K562 (cell line): ENCODE data around the gene RBFOX1. TPM values are rescaled to one million over a fixed set of nuclear protein-coding genes. Genes with fewer than 3 reads are reported as not detected.

Experiments used
- ATAC-seq: fragments of 200-7000 bp; cut with Tn5 transposase; 3 replicates; pipeline ENCODE4 v1.9.1; 2020; ENCODE audit warnings: moderate library complexity
- BruUV-seq: library from RNA; stranded (reverse); fragments of 400-500 nt; replicated peaks from 2 replicates; lab custom pipeline; 2021; lab: Mats Ljungman, UMichigan
- CTCF ChIA-PET: fragments of 300-600 bp; formaldehyde crosslinking; extraction: SDS; loops from one replicate; lab custom pipeline; 2021; ENCODE audit warnings: low intra/inter-chr PET ratio; lab: Yijun Ruan, JAX
- POLR2A ChIA-PET: fragments of 300-600, 350-650 bp; sonication (Branson Sonifier 250); formaldehyde crosslinking; extraction: SDS; loops from one replicate; lab custom pipeline; 2021; ENCODE audit warnings: antibody characterized with exemption, inconsistent platforms; lab: Yijun Ruan, JAX
- DNase-seq, 4 experiments: peaks; one replicate each; pipeline versions ENCODE4 v3.0.0 to v3.0.0-alpha.2; 2011 to 2018; ENCODE audit warnings: low spot score in 3 of 4, mixed read lengths in 3 of 4; ENCODE audit errors: extremely low read depth in 1 of 4
- FAIRE-seq: peaks from 2 replicates; lab custom pipeline; 2011; peaks lifted over from hg19 to GRCh38; lab: Jason Lieb, UNC
- H2AFZ ChIP-seq: 2 replicates; pipeline ENCODE4 v1.6.0; 2011; ENCODE audit warnings: low read depth, low read length, control low read depth, inconsistent platforms
- H3K27ac ChIP-seq: fragments of 200-600 bp; 3 replicates; pipeline ENCODE4 v1.8.0; 2011; ENCODE audit warnings: low read depth, mild to moderate bottlenecking, control low read depth, inconsistent platforms, low read length, moderate library complexity, mixed read lengths; ENCODE audit errors: extremely low read depth
- H3K27me3 ChIP-seq, 2 experiments: fragments of 300-600 bp in 1 of 2; 2 replicates in 1 of 2; 3 replicates in 1 of 2; pipeline versions ENCODE4 v1.6.0 to v1.8.0; 2011; ENCODE audit warnings: inconsistent platforms in 2 of 2, low read length in 2 of 2, mild to moderate bottlenecking in 1 of 2, mixed read lengths in 1 of 2, moderate library complexity in 1 of 2; ENCODE audit not compliant: control insufficient read depth in 2 of 2, insufficient read depth in 2 of 2
- H3K36me3 ChIP-seq: fragments of 300-600 bp; 3 replicates; pipeline ENCODE4 v1.8.0; 2011; ENCODE audit warnings: mild to moderate bottlenecking, low read length, inconsistent platforms; ENCODE audit not compliant: control insufficient read depth, insufficient read depth
- H3K4me1 ChIP-seq, 2 experiments: fragments of 200-600 bp in 1 of 2; replicated peaks in 1 of 2; 2 replicates in 1 of 2; 3 replicates in 1 of 2; pipeline versions ENCODE4 v1.5.1 to v1.8.0; 2011; ENCODE audit warnings: inconsistent platforms in 2 of 2, low read length in 2 of 2, mild to moderate bottlenecking in 1 of 2, mixed read lengths in 1 of 2, moderate library complexity in 1 of 2; ENCODE audit not compliant: control insufficient read depth in 2 of 2, insufficient read depth in 2 of 2
- H3K4me2 ChIP-seq: 2 replicates; pipeline ENCODE4 v1.6.1; 2011; ENCODE audit warnings: low read length, control low read depth, inconsistent platforms, mixed read lengths; ENCODE audit not compliant: insufficient read depth
- H3K4me3 ChIP-seq: fragments of 200-600 bp; sonication (generic), shearing (Covaris generic); 2 replicates; pipeline ENCODE4 v1.5.1; 2016; ENCODE audit warnings: control low read depth, inconsistent platforms
- H3K79me2 ChIP-seq: fragments of 200-600 bp; 3 replicates; pipeline ENCODE4 v1.8.0; 2011; ENCODE audit warnings: low read length, inconsistent platforms; ENCODE audit not compliant: control insufficient read depth, insufficient read depth
- H3K9ac ChIP-seq, 2 experiments: 2 replicates each; pipeline versions ENCODE4 v1.6.0 to v1.6.1; 2011; ENCODE audit warnings: low read depth in 2 of 2, low read length in 2 of 2, control low read depth in 1 of 2, inconsistent platforms in 1 of 2, mild to moderate bottlenecking in 1 of 2, mixed read lengths in 1 of 2; ENCODE audit not compliant: insufficient read depth in 1 of 2
- H3K9me1 ChIP-seq: one replicate; pipeline ENCODE4 v1.6.0; 2011; ENCODE audit warnings: inconsistent platforms, mild to moderate bottlenecking, low read length, moderate library complexity; ENCODE audit not compliant: control insufficient read depth, insufficient read depth
- H3K9me3 ChIP-seq: replicated peaks from 2 replicates; pipeline ENCODE4 v1.5.1; 2011; ENCODE audit warnings: low read depth, low read length, inconsistent platforms; ENCODE audit not compliant: control insufficient read depth, insufficient read depth
- H4K20me1 ChIP-seq: replicated peaks from 2 replicates; pipeline ENCODE4 v1.6.1; 2011; ENCODE audit warnings: low read length, inconsistent platforms, mixed read lengths; ENCODE audit not compliant: control insufficient read depth, insufficient read depth
- HDAC3 ChIP-seq: fragments of 450-650 bp; IDR thresholded peaks from 2 replicates; pipeline ENCODE4 v1.6.1; 2018; ENCODE audit warnings: borderline replicate concordance, mild to moderate bottlenecking, moderate library complexity; ENCODE audit not compliant: partially characterized antibody
- L3MBTL2 ChIP-seq: fragments of 450-650 bp; IDR thresholded peaks from 2 replicates; pipeline ENCODE4 v1.6.1; 2016; ENCODE audit warnings: mild to moderate bottlenecking, moderate library complexity
- MITF ChIP-seq: IDR thresholded peaks from 2 replicates; pipeline ENCODE4 v1.6.1; 2014; ENCODE audit warnings: antibody characterized with exemption
- MLX ChIP-seq, 2 experiments: fragments of 450-650 bp in 1 of 2; sonication (generic) in 1 of 2; formaldehyde crosslinking; conservative IDR thresholded peaks; 2 replicates each; pipeline versions ENCODE4 v1.4.0 to v1.8.1; 2020 to 2022; ENCODE audit warnings: mild to moderate bottlenecking in 1 of 2, missing genetic modification reagents in 1 of 2
- NONO ChIP-seq, 2 experiments: fragments of 200-400 bp in 1 of 2; fragments of 450-650 bp in 1 of 2; formaldehyde crosslinking in 1 of 2; IDR thresholded peaks; 2 replicates each; pipeline ENCODE4 v1.6.1; 2017; ENCODE audit warnings: low read depth in 2 of 2, mild to moderate bottlenecking in 2 of 2, moderate library complexity in 2 of 2, low read length in 1 of 2
- NR2C1 ChIP-seq, 2 experiments: fragments of 450-650 bp; IDR thresholded peaks; 2 replicates each; pipeline ENCODE4 v1.6.1; 2017; ENCODE audit warnings: mild to moderate bottlenecking in 2 of 2, antibody characterized with exemption in 1 of 2, inconsistent platforms in 1 of 2, missing compliant biosample characterization in 1 of 2, missing genetic modification characterization in 1 of 2
- PPARD ChIP-seq: fragments of 250-450 bp; sonication (Bioruptor Pico); IDR thresholded peaks from 2 replicates; pipeline ENCODE4 v1.8.0; 2022; ENCODE audit warnings: inconsistent platforms, mild to moderate bottlenecking, moderate library complexity
- TAF9B ChIP-seq: fragments of 450-650 bp; IDR thresholded peaks from 2 replicates; pipeline ENCODE4 v1.6.1; 2018; ENCODE audit warnings: mild to moderate bottlenecking; ENCODE audit not compliant: partially characterized antibody
- TCF7 ChIP-seq: sonication (generic); IDR thresholded peaks from 2 replicates; pipeline ENCODE4 v1.6.1; 2016; ENCODE audit warnings: antibody characterized with exemption, borderline replicate concordance
- U2AF2 ChIP-seq: fragments of 200-400 bp; formaldehyde crosslinking; optimal IDR thresholded peaks from 2 replicates; pipeline ENCODE3; 2017; ENCODE audit warnings: low read depth, mild to moderate bottlenecking, low read length
- ZNF75A ChIP-seq: fragments of 450-650 bp; formaldehyde crosslinking; IDR thresholded peaks from 2 replicates; pipeline ENCODE4 v1.4.0; 2020; ENCODE audit warnings: mild to moderate bottlenecking
- WGBS: fragments of 100-300 bp; shearing (Covaris generic); methylation state at CpG from one replicate; pipeline ENCODE4 v1.1.6; 2016; ENCODE audit warnings: low coverage, mixed read lengths; ENCODE audit not compliant: insufficient coverage; ENCODE audit errors: missing lambda C conversion rate; 5-methylcytosine and 5-hydroxymethylcytosine counted together
- in situ Hi-C: fragments of 300-500 bp; cut with MboI; formaldehyde crosslinking; loops from 4 replicates; pipeline ENCODE4 v1.15.0; 2018; ENCODE audit warnings: inconsistent platforms, mixed read lengths
- intact Hi-C: fragments of 100-400 bp; cut with micrococcal nuclease; formaldehyde crosslinking; loops from 2 replicates; pipeline ENCODE4 v1.14.2; 2022
- polyA plus RNA-seq, 8 experiments: library from polyadenylated mRNA; depleted of rRNA in 4 of 8; stranded (reverse) in 5 of 8; unstranded in 3 of 8; fragments of >200 nt; fragmentation: Nextera tagmentation in 2 of 8; fragmentation: Illumina TruSeq in 1 of 8; extraction: Ambion mirVana in 2 of 8; extraction: Trizol in 1 of 8; gene quantifications; 2 replicates each; pipeline versions ENCODE4 v1.2.1 to v1.2.3, GENCODE V29; 2011 to 2014; ENCODE audit warnings: inconsistent platforms in 1 of 8, missing spikeins in 1 of 8
- total RNA-seq, 7 experiments: library from RNA; depleted of rRNA in 6 of 7; stranded (reverse); fragments of >200 nt in 6 of 7; fragmentation: Illumina TruSeq in 2 of 7; extraction: Trizol in 2 of 7; gene quantifications; 2 replicates each; pipeline versions ENCODE4 v1.2.1 to v1.2.3, GENCODE V29; 2011 to 2021; ENCODE audit warnings: low replicate concordance in 1 of 7
- TF ChIP-seq, protein P1 (sequence below): fragments of 250-450 bp; sonication (Bioruptor Pico); IDR thresholded peaks from 2 replicates; pipeline ENCODE4 v1.8.0; 2022; ENCODE audit warnings: moderate library complexity, mild to moderate bottlenecking, inconsistent platforms

The RBFOX1 gene
- total and polyA plus RNA-seq, 9 of the 15 experiments (the other 6 are each of a cell fraction or from before 2014, with no cell fraction given), result 0.03 TPM; not detected in 8

DNA sequence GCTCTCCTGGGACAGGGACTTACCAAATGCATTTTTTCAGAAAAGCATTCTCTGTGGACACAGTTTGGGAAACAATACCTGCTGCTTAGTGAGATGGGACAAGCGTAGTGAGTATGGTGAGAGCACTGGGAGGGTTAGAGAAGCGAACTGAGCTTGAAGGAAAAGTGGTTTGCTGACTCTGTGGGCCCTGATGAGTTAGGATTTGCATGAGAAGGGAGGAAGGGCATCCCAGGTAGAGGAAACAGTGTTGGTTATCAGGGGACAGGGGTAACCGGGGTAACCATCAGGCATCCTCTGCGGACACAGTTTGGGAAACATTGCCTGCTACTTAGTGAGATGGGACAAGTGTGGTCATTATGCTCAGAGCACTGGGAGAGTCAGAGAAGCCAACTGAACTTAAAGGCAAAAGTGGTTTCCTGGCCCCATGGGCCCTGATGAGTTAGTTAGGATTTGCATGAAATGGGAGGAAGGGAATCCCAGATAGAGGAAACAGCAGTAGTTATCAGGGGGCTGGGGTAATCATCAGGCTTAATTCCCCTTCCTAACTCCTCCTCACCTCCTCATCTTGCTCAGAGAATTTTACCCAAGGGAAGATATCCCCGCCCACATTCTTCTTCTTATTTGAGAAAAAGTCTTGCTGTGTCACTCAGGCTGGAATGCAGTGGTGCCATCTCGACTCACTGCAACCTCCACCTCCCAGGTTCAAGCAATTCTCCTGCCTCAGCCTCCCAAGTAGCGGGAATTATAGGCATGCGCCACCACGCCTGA, 319.3 kb downstream of the RBFOX1 start:
- H3K9me3 ChIP-seq, result no peaks in the 10 kb centered on the region
- WGBS, result 4% methylated on average over 9 of the region's 9 CpGs
- no TSS peak for BruUV-seq
- no peak for DNase-seq
- no peak for TF ChIP-seq L3MBTL2
- TF ChIP-seq, protein P1, sequence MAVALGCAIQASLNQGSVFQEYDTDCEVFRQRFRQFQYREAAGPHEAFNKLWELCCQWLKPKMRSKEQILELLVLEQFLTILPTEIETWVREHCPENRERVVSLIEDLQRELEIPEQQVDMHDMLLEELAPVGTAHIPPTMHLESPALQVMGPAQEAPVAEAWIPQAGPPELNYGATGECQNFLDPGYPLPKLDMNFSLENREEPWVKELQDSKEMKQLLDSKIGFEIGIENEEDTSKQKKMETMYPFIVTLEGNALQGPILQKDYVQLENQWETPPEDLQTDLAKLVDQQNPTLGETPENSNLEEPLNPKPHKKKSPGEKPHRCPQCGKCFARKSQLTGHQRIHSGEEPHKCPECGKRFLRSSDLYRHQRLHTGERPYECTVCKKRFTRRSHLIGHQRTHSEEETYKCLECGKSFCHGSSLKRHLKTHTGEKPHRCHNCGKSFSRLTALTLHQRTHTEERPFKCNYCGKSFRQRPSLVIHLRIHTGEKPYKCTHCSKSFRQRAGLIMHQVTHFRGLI (CRISPR knock-in tag), result no peak
- TF ChIP-seq HDAC3, result no peak
- TF ChIP-seq MITF, result no peak
- TF ChIP-seq U2AF2, result no peak
- no peak for TF ChIP-seq TCF7
- TF ChIP-seq PPARD (CRISPR knock-in tag), result no peak
- no peak for TF ChIP-seq NR2C1 (IDR thresholded peaks at IDR 0.05)
- TF ChIP-seq NR2C1 (tag; IDR thresholded peaks at IDR 0.05), result no peak
- no peak for TF ChIP-seq NONO (IDR thresholded peaks at IDR 0.05; ENCODE audit: low read depth in 2 of 2, low read length in 1 of 2)
- no peak for TF ChIP-seq ZNF75A (CRISPR knock-in tag)
- no peak for TF ChIP-seq TAF9B
- TF ChIP-seq MLX (CRISPR knock-in tag; conservative IDR thresholded peaks at IDR 0.05), result no peak
- H3K9me1 ChIP-seq, result no peaks in the 10 kb centered on the region
- CTCF ChIA-PET, result no interaction called here
- H3K4me2 ChIP-seq, result no peak overlapping the region
- H3K79me2 ChIP-seq, result no peaks in the 10 kb centered on the region
- H3K4me1 ChIP-seq, result no peaks in the 10 kb centered on the region
- peaks cover 5 to 20% of the 10 kb centered on the region in 2 experiments; a peak in 4 of 5 replicates for H3K27me3 ChIP-seq
- no peak overlapping the region for H3K9ac ChIP-seq
- H4K20me1 ChIP-seq, result no peaks in the 10 kb centered on the region
- intact Hi-C loops (no loop called here), in situ Hi-C loops (no loop called here)
- H3K4me3 ChIP-seq, result no peak overlapping the region
- FAIRE-seq, result no peak
- POLR2A ChIA-PET, result no interaction called here
- no peak for ATAC-seq
- H3K36me3 ChIP-seq, result no peaks in the 10 kb centered on the region
- H3K27ac ChIP-seq, result no peak overlapping the region
- no peak overlapping the region for H2AFZ ChIP-seq
